Activated CD4-positive, alpha-beta T cell treated with anti-CD3 and anti-CD28 coated beads, Interleukin-2, amount 10 ng/mL, durations not matched to agents 7 days and 5 days (primary cell): ENCODE results near the gene CRELD1. TPM values are rescaled to one million over a fixed set of nuclear protein-coding genes. Genes with fewer than 3 reads are reported as not detected.
"Not testable (repeated sequence)": the region's sequence is repeated elsewhere in the genome, so short reads cannot be mapped to it uniquely, and the experiment has no call there.

Source experiments
- CTCF ChIA-PET: fragments of 350-600 bp; sonication (Branson Sonifier 250); formaldehyde crosslinking; loops from one replicate; lab custom pipeline; 2021; ENCODE audit warnings: antibody characterized with exemption; lab: Charles Lee
- POLR2A ChIA-PET: fragments of 350-600 bp; sonication (Branson Sonifier 250); formaldehyde crosslinking; loops from one replicate; lab custom pipeline; 2021; ENCODE audit warnings: antibody characterized with exemption; lab: Charles Lee
- DNase-seq: peaks from one replicate; pipeline ENCODE4 v3.0.0-alpha.2; 2020
- H3K27ac Mint-ChIP-seq: one replicate; pipeline ENCODE4 v1.8.0; 2021; ENCODE audit warnings: mild to moderate bottlenecking, moderate library complexity, mixed read lengths
- H3K27me3 Mint-ChIP-seq: one replicate; pipeline ENCODE4 v1.8.0; 2021; ENCODE audit warnings: mixed read lengths
- H3K36me3 Mint-ChIP-seq: one replicate; pipeline ENCODE4 v1.8.0; 2021; ENCODE audit warnings: low read depth, mixed read lengths
- H3K4me1 Mint-ChIP-seq: one replicate; pipeline ENCODE4 v1.8.0; 2021; ENCODE audit warnings: mixed read lengths
- H3K4me3 Mint-ChIP-seq: one replicate; pipeline ENCODE4 v1.8.0; 2021; ENCODE audit warnings: mild to moderate bottlenecking, moderate library complexity, mixed read lengths
- H3K9me3 Mint-ChIP-seq: one replicate; pipeline ENCODE4 v1.8.0; 2021; ENCODE audit warnings: mixed read lengths
- total RNA-seq, 2 experiments: library from RNA; stranded (reverse); gene quantifications; one replicate each; pipeline ENCODE4 v1.2.3, GENCODE V29; 2021

CRELD1 gene, protein sequence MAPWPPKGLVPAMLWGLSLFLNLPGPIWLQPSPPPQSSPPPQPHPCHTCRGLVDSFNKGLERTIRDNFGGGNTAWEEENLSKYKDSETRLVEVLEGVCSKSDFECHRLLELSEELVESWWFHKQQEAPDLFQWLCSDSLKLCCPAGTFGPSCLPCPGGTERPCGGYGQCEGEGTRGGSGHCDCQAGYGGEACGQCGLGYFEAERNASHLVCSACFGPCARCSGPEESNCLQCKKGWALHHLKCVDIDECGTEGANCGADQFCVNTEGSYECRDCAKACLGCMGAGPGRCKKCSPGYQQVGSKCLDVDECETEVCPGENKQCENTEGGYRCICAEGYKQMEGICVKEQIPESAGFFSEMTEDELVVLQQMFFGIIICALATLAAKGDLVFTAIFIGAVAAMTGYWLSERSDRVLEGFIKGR
- 10 to 100 TPM; 13.9 to 16.0 TPM for total RNA-seq

DNA sequence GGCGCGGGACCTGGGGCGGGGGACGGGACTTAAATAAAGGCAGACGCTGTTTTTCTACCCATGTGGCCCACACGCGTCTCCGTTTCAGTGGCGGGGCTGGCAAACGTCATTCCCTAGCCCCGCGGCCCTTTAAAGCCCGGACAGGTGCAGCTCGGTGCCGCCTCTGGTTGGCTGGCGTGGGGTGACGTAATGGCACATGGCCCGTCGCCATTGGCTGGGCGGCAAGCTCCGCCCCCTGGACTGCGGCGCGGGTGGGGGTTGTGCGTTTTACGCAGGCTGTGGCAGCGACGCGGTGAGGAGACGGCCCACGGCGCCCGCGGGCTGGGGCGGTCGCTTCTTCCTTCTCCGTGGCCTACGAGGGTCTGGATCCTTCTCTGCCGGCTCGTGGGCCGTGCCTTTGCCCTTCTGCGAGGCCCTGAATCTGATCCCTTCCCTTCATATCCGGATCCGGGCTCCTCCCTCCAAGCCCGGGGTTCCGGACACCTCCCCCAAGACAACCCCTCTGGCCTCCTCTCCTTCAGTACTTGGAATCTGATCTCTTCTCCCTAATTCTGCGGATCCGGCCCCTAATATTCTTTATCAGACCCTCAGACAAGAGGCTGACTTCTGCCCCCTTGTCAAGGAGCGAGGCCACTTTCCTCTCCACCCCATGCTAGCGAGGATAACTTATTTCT lies at the start of gene CRELD1:
CRELD1 (plus strand) TSS at position 274 of the 674 bp plus-strand sequence. CDS start 605 bp downstream, outside the sequence.
- Mint-ChIP-seq H3K4me1 (peaks cover 40% of the 10 kb centered on the region), H3K4me3 (peak within 1 kb of the TSS; percentile 96), H3K9me3 (no peaks in the 10 kb centered on the region), H3K27me3 (no peaks in the 10 kb centered on the region), H3K36me3 (peaks cover 12% of the 10 kb centered on the region), H3K27ac (peak within 1 kb of the TSS; percentile 98)
- ChIA-PET CTCF (interaction anchor here (0.9 to 4.2 kb wide), 22 partner anchors 8 to 503 kb away, joined by 3 to 25 read pairs (median 4); partner anchors contain the start of genes IL17RC, PRRT3, RPUSD3 and SEC13), POLR2A (interaction anchor here (0.6 to 1.4 kb wide), 4 partner anchors 9 to 91 kb away, joined by 3 to 7 read pairs (median 4); partner anchors contain the start of gene PRRT3)
- peak; percentile 97 for DNase-seq

DNA sequence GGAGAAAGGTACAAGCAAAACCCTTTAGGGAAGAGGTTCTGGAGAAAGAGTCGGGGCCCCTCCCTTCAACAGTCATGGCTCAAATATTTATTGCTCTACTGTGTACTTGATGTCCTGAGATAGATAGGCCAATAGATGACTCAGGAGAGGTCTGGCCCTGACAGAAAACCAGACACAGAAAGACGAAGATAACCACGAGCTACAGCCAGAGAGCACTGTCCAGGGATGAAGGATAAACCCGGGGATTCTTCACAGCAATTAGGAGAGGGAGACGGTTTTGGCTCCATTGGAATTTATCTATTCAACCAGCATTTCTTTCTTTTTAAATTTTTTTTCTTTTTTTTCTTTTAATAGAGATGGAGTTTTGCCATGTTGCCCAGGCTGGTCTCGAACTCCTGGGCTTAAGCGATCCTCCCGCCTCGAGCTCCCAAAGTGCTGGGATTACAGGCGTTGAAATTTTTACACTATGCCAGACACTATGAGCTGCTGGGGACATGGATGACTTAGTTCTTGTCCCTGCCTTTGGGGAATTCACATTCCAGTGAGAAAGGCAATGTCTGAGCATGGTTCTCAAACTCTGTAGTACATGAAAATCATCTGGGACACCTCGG lies 49.0 kb upstream of the CRELD1 start:
- ChIA-PET POLR2A (no interaction called here), CTCF (interaction anchor here (0.6 to 1.4 kb wide), 4 partner anchors 10 to 310 kb away, joined by 3 read pairs; no protein-coding TSS in a partner anchor)
- Mint-ChIP-seq H3K27ac (no peak overlapping the region), H3K4me3 (no peak overlapping the region), H3K4me1 (peaks cover 7% of the 10 kb centered on the region), H3K27me3 (peaks cover 2% of the 10 kb centered on the region), H3K9me3 (no peaks in the 10 kb centered on the region), H3K36me3 (no peaks in the 10 kb centered on the region)
- DNase-seq, result no peak

GRCh38 chr3:9886328-9886727 lies 47.3 kb upstream of the CRELD1 start:
- Mint-ChIP-seq H3K4me1 (peaks cover 16% of the 10 kb centered on the region), H3K27ac (no peak overlapping the region), H3K4me3 (no peak overlapping the region), H3K9me3 (no peaks in the 10 kb centered on the region), H3K27me3 (peaks cover 2% of the 10 kb centered on the region), H3K36me3 (peaks cover 5% of the 10 kb centered on the region)
- POLR2A ChIA-PET, result no interaction called here
- CTCF ChIA-PET, result interaction anchor here (0.8 kb wide), 1 partner anchor 400 kb away, joined by 3 read pairs; no protein-coding TSS in a partner anchor
- no peak for DNase-seq

DNA sequence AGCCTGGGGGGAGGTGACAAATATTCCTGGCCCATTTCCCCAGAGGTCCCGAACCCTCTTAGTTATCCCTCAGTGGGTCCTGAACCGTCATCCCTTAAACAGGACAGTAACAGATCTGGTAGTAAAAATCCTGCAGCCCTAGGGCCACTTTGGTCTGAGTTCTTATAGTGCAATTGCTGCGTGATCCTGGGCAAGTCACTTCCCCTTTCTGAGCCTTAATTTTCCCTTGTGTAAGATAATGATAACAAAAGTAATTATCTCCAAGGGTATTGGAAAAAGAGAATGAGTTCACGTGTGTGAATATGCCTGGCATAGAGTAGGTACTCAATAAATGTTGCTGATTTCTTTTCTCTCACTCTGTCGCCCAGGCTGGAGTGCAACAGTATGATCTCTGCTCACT lies 46.2 kb upstream of the CRELD1 start:
- Mint-ChIP-seq H3K27me3 (peaks cover 2% of the 10 kb centered on the region), H3K36me3 (peaks cover 12% of the 10 kb centered on the region), H3K27ac (no peak overlapping the region), H3K4me1 (peaks cover 22% of the 10 kb centered on the region), H3K9me3 (no peaks in the 10 kb centered on the region), H3K4me3 (no peak overlapping the region)
- CTCF ChIA-PET, result no interaction called here
- POLR2A ChIA-PET, result no interaction called here
- DNase-seq, result no peak

DNA sequence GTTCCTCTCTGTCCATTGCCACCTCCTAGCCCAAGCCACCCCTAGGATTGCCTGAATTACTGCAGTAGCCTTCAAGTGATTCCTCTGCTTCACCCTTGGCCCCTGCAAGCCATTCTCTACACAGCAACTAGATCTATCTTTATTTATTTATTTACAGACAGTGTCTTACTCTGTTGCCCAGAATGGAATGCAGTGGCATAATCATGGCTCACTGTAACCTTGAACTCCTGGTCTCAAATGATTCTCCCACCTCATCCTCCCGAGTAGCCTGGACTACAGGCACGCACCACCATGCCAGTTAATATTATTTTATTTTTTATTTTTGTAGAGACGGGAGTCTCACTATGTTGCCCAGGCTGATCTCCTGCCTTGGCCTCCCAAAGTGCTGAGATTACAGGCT lies 45.1 kb upstream of the CRELD1 start:
- peaks cover 30% of the 10 kb centered on the region for H3K4me1 Mint-ChIP-seq
- DNase-seq, result no peak
- POLR2A ChIA-PET, result no interaction called here
- H3K4me3 Mint-ChIP-seq, result no peak overlapping the region
- CTCF ChIA-PET, result no interaction called here
- no peak overlapping the region for H3K27ac Mint-ChIP-seq
- H3K27me3 Mint-ChIP-seq, result peaks cover 2% of the 10 kb centered on the region
- H3K36me3 Mint-ChIP-seq, result peaks cover 21% of the 10 kb centered on the region
- H3K9me3 Mint-ChIP-seq, result no peaks in the 10 kb centered on the region

DNA sequence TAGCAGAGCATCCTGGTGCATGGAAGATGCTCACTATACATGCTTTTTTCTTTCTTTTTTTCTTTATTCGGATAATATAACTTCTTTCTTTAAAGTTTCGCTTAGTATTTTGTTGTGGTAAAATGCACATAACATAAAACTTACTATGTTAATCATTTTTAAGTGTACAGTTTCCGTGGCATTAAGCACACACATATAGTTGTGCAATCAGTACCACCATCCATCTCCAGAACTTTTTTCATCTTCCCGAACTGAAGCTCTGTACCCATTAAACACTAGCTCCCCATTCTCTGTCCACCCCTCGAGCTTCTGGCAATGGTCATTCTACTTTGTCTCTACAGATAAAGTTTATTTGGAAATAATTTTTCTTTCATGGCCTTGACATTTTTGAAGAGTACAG lies 44.2 kb upstream of the CRELD1 start:
- no peak for DNase-seq
- POLR2A ChIA-PET, result interaction anchor here (0.5 kb wide), 1 partner anchor 44 kb away, joined by 3 read pairs; no protein-coding TSS in a partner anchor
- CTCF ChIA-PET, result interaction anchor here (0.9 to 1.3 kb wide), 2 partner anchors 41 to 43 kb away, joined by 3 read pairs; no protein-coding TSS in a partner anchor
- Mint-ChIP-seq H3K4me3 (no peak overlapping the region), H3K27me3 (peaks cover 2% of the 10 kb centered on the region), H3K4me1 (peaks cover 37% of the 10 kb centered on the region), H3K36me3 (peaks cover 28% of the 10 kb centered on the region), H3K27ac (peak overlapping the region; percentile 98), H3K9me3 (no peaks in the 10 kb centered on the region)

DNA sequence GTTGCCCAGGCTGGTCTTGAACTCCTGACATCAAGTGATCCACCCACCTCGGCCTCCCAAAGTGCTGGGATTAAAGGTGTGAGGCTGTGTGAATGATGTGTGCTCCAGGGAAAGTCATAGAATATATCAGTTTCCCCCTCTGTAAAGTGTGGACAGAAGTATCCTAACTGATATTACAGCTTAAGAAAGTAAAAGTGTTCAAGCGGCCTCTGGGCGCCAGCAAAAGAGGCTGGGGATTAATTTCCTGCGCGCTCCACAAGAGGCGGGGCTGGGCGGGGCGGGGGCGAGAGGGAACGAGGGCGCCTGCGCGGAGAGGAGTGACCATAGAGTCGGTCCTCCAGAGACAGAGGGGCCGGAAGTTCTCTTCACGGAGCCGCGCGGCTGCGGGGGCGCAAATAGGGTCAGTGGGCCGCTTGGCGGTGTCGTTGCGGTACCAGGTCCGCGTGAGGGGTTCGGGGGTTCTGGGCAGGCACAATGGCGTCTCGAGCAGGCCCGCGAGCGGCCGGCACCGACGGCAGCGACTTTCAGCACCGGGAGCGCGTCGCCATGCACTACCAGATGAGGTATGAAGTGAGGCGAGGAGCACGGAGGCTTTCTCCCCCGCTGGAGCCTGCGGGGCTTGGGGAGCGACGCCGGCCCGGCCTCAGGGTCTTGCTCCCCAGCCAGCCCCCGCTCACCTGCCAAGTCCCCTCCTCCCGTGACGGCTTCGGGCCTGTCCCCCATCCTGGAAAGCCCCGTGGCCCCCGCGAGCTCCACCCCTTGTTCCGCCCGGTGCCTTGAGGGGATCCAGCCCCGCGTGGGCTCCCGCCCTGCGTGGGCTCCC lies 43.2 kb upstream of the CRELD1 start, which contains the start of gene JAGN1:
JAGN1 (plus strand) TSS at position 362 of the 823 bp plus-strand sequence; CDS start at position 475, 113 bp downstream.
- H3K9me3 Mint-ChIP-seq, result no peaks in the 10 kb centered on the region
- H3K4me1 Mint-ChIP-seq, result peaks cover 43% of the 10 kb centered on the region
- peaks cover 35% of the 10 kb centered on the region for H3K36me3 Mint-ChIP-seq
- ChIA-PET POLR2A (no interaction called here), CTCF (interaction anchor here (0.6 to 1.4 kb wide), 9 partner anchors 20 to 546 kb away, joined by 3 to 6 read pairs (median 3); no protein-coding TSS in a partner anchor)
- peak within 1 kb of the TSS; percentile 99 for H3K4me3 Mint-ChIP-seq
- H3K27me3 Mint-ChIP-seq, result no peaks in the 10 kb centered on the region
- DNase-seq, result peak; percentile 89
- H3K27ac Mint-ChIP-seq, result peak within 1 kb of the TSS; percentile 98

GRCh38 chr3:9891072-9891622 lies 42.5 kb upstream of the CRELD1 start:
- CTCF ChIA-PET, result interaction anchor here (0.5 to 1.4 kb wide), 7 partner anchors 21 to 545 kb away, joined by 3 to 6 read pairs (median 3); no protein-coding TSS in a partner anchor
- Mint-ChIP-seq H3K36me3 (peaks cover 35% of the 10 kb centered on the region), H3K27me3 (no peaks in the 10 kb centered on the region), H3K4me1 (peaks cover 43% of the 10 kb centered on the region), H3K4me3 (peak overlapping the region; percentile 99), H3K9me3 (no peaks in the 10 kb centered on the region), H3K27ac (peak overlapping the region; percentile 98)
- POLR2A ChIA-PET, result interaction anchor here (0.7 kb wide), 1 partner anchor 19 kb away, joined by 13 read pairs; no protein-coding TSS in a partner anchor
- DNase-seq, result no peak

DNA sequence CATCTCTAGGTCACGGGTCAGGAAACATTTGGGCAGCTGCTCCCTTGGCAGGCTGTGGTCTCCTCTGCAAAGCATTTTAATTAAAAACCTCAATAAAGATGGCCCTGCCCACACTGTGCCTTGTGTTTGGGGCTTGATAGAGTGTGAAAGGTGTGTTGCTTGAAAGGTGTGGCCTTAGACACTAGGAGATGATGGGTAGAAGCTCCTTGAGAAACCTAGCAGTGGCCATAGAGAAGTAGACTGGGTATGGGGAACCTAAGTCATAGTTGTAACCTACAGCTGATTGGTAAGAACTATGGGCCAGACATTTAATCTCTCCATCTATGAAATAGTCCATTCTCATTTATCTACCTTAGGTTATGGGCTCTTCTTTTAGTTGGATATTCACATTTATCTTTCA lies 39.9 kb upstream of the CRELD1 start:
- peaks cover 45% of the 10 kb centered on the region for H3K4me1 Mint-ChIP-seq
- H3K9me3 Mint-ChIP-seq, result no peaks in the 10 kb centered on the region
- no peaks in the 10 kb centered on the region for H3K27me3 Mint-ChIP-seq
- no peak for DNase-seq
- no peak overlapping the region for H3K4me3 Mint-ChIP-seq
- H3K36me3 Mint-ChIP-seq, result peaks cover 35% of the 10 kb centered on the region
- CTCF ChIA-PET, result interaction anchor here (1.4 to 2.0 kb wide), 2 partner anchors 9 to 32 kb away, joined by 3 to 5 read pairs; partner anchors contain the start of gene IL17RE
- no peak overlapping the region for H3K27ac Mint-ChIP-seq
- POLR2A ChIA-PET, result no interaction called here

- POLR2A ChIA-PET, H3K9me3 Mint-ChIP-seq, H3K4me3 Mint-ChIP-seq, H3K27ac Mint-ChIP-seq, H3K27me3 Mint-ChIP-seq, DNase-seq: not testable (repeated sequence)
- Mint-ChIP-seq H3K4me1 (peaks cover 32% of the 10 kb centered on the region), H3K36me3 (peaks cover 32% of the 10 kb centered on the region)
- CTCF ChIA-PET, result interaction anchor here (0.6 kb wide), 1 partner anchor 43 kb away, joined by 3 read pairs; no protein-coding TSS in a partner anchor
Observed at GRCh38 chr3:9895715-9896114, 37.9 kb upstream of the CRELD1 start.

GRCh38 chr3:9896755-9897407 lies 36.8 kb upstream of the CRELD1 start:
- H3K27ac Mint-ChIP-seq, POLR2A ChIA-PET, H3K9me3 Mint-ChIP-seq, DNase-seq, H3K4me3 Mint-ChIP-seq, H3K27me3 Mint-ChIP-seq: not testable (repeated sequence)
- peaks cover 37% of the 10 kb centered on the region for H3K4me1 Mint-ChIP-seq
- H3K36me3 Mint-ChIP-seq, result peaks cover 27% of the 10 kb centered on the region
- CTCF ChIA-PET, result interaction anchor here (0.8 kb wide), 1 partner anchor 29 kb away, joined by 4 read pairs; no protein-coding TSS in a partner anchor
